Measurements from ENCODE around the gene DMXL1.

GRCh38 chr5:119286511-119287488 lies 215.9 kb downstream of the DMXL1 start:
- TF ChIP-seq, protein P1, sequence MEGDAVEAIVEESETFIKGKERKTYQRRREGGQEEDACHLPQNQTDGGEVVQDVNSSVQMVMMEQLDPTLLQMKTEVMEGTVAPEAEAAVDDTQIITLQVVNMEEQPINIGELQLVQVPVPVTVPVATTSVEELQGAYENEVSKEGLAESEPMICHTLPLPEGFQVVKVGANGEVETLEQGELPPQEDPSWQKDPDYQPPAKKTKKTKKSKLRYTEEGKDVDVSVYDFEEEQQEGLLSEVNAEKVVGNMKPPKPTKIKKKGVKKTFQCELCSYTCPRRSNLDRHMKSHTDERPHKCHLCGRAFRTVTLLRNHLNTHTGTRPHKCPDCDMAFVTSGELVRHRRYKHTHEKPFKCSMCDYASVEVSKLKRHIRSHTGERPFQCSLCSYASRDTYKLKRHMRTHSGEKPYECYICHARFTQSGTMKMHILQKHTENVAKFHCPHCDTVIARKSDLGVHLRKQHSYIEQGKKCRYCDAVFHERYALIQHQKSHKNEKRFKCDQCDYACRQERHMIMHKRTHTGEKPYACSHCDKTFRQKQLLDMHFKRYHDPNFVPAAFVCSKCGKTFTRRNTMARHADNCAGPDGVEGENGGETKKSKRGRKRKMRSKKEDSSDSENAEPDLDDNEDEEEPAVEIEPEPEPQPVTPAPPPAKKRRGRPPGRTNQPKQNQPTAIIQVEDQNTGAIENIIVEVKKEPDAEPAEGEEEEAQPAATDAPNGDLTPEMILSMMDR (IDR thresholded peaks at IDR 0.05), result no peak
- no peak for TF ChIP-seq POLR2A (IDR thresholded peaks at IDR 0.05)

Data from Peyer's patch (tissue), 4 donors.